GM23248 (cell line): ENCODE measurements around the gene RNF115. TPM values are rescaled to one million over a fixed set of nuclear protein-coding genes. Genes with fewer than 3 reads are reported as not detected.
A peak's percentile ranks its signal among the peaks of the same experiment; 100 is the strongest.

Experiments used
- DNase-seq: peaks from one replicate; pipeline ENCODE4 v3.0.0-alpha.2; 2015
- H2AFZ ChIP-seq: fragments of 200-600 bp; sonication (generic); 2 replicates; pipeline ENCODE4 v1.6.1; 2016; ENCODE audit warnings: antibody characterized with exemption
- H3F3A ChIP-seq: fragments of 200-600 bp; sonication (generic); 2 replicates; pipeline ENCODE4 v1.6.1; 2016; ENCODE audit warnings: mild to moderate bottlenecking, antibody characterized with exemption, mixed run types; ENCODE audit not compliant: insufficient read depth
- H3K27ac ChIP-seq: fragments of 200-600 bp; sonication (generic); 2 replicates; pipeline ENCODE4 v1.5.1; 2016; ENCODE audit warnings: mild to moderate bottlenecking
- H3K27me3 ChIP-seq: fragments of 200-600 bp; sonication (generic); replicated peaks from 2 replicates; pipeline ENCODE4 v1.6.1; 2016; ENCODE audit warnings: mild to moderate bottlenecking; ENCODE audit not compliant: insufficient read depth
- H3K36me3 ChIP-seq: fragments of 200-600 bp; sonication (generic); 2 replicates; pipeline ENCODE4 v1.6.1; 2016; ENCODE audit warnings: low read depth, mild to moderate bottlenecking
- H3K4me1 ChIP-seq: fragments of 200-600 bp; sonication (generic); 2 replicates; pipeline ENCODE4 v1.6.1; 2016; ENCODE audit warnings: mild to moderate bottlenecking; ENCODE audit not compliant: insufficient read depth
- H3K4me2 ChIP-seq: fragments of 200-600 bp; sonication (generic); one replicate; pipeline ENCODE4 v1.6.1; 2016; ENCODE audit warnings: mild to moderate bottlenecking; ENCODE audit not compliant: unreplicated experiment
- H3K4me3 ChIP-seq: fragments of 200-600 bp; sonication (generic); 2 replicates; pipeline ENCODE4 v1.5.1; 2016; ENCODE audit warnings: mild to moderate bottlenecking
- H3K79me2 ChIP-seq: fragments of 200-600 bp; sonication (generic); 2 replicates; pipeline ENCODE4 v1.6.1; 2016; ENCODE audit warnings: mild to moderate bottlenecking; ENCODE audit not compliant: insufficient read depth
- H3K9ac ChIP-seq: fragments of 200-600 bp; sonication (generic); 2 replicates; pipeline ENCODE4 v1.6.1; 2016; ENCODE audit warnings: mild to moderate bottlenecking
- H3K9me2 ChIP-seq: fragments of 200-600 bp; sonication (generic); 2 replicates; pipeline ENCODE4 v1.6.1; 2016; ENCODE audit warnings: mixed run types, mild to moderate bottlenecking, moderate library complexity; ENCODE audit not compliant: insufficient read depth
- H3K9me3 ChIP-seq: fragments of 200-600 bp; sonication (generic); one replicate; pipeline ENCODE4 v1.6.1; 2017; ENCODE audit warnings: low read depth
- H4K20me1 ChIP-seq: fragments of 200-600 bp; sonication (generic); 2 replicates; pipeline ENCODE4 v1.6.0; 2016; ENCODE audit not compliant: insufficient read depth
- EZH2 ChIP-seq: fragments of 200-600 bp; sonication (generic); IDR thresholded peaks from 2 replicates; pipeline ENCODE4 v1.6.1; 2018; ENCODE audit warnings: antibody characterized with exemption, mild to moderate bottlenecking; ENCODE audit not compliant: insufficient read depth, poor library complexity, severe bottlenecking
- EZH2phosphoT487 ChIP-seq: fragments of 200-600 bp; sonication (generic); IDR thresholded peaks from 2 replicates; pipeline ENCODE4 v1.6.1; 2018; ENCODE audit warnings: antibody characterized with exemption, moderate library complexity, mild to moderate bottlenecking, low read depth; ENCODE audit not compliant: insufficient read depth
- WGBS, 2 experiments: methylation state at CpG; one replicate each; pipeline ENCODE4 v1.1.6; 2015 to 2017; ENCODE audit warnings: low lambda C conversion rate in 2 of 2, low coverage in 1 of 2; ENCODE audit errors: missing lambda C conversion rate in 2 of 2; 5-methylcytosine and 5-hydroxymethylcytosine counted together
- in situ Hi-C: fragments of 300-500 bp; cut with MboI; formaldehyde crosslinking; loops from 2 replicates; pipeline ENCODE4 v1.15.0; 2020
- polyA plus RNA-seq: library from polyadenylated mRNA; unstranded; fragments of >200 nt; fragmentation: Nextera tagmentation; extraction: Ambion mirVana; gene quantifications from 2 replicates; pipeline ENCODE4 v1.2.1, GENCODE V29; 2016
- total RNA-seq: library from RNA; depleted of rRNA; stranded (reverse); fragments of >200 nt; shearing (Covaris generic); gene quantifications from 2 replicates; pipeline ENCODE4 v1.2.3, GENCODE V29; 2014

RNF115 gene
- total and polyA plus RNA-seq, 2 experiments from 2014 or later, result 14.2 to 14.5 TPM

DNA sequence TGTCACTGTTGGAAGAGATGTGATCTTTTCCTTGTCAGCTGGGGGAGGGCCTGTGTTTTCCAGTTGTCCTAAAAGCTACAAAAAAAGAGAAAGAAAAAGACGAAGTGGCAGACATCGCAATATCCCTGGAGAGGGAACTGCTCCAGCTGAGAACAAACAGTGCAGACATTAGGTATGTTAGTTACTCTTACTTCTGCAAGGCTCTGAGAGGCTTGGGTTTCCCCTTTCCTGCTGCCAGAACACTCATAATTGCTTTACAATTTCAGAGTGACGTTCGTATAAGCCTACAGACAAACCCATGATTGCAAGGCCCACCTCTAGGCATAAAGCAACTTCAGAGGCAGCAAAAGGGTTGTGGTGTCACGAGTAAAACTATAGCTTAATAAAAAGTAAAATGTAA, 73.5 kb downstream of the RNF115 start:
- Histone ChIP-seq H3K9me2 (no peaks in the 10 kb centered on the region), H3K79me2 (peaks cover 26% of the 10 kb centered on the region), H3K9ac (no peak overlapping the region), H3K4me1 (peaks cover 32% of the 10 kb centered on the region), H3K4me3 (no peak overlapping the region), H3K27me3 (no peaks in the 10 kb centered on the region), H4K20me1 (no peaks in the 10 kb centered on the region), H2AFZ (no peak overlapping the region), H3F3A (peaks cover 40% of the 10 kb centered on the region), H3K9me3 (no peaks in the 10 kb centered on the region), H3K4me2 (peak overlapping the region; percentile 49), H3K36me3 (peaks cover 35% of the 10 kb centered on the region), H3K27ac (peak overlapping the region; percentile 76)
- 97 to 99% methylated on average over 5 of the region's 5 CpGs for WGBS, 2 experiments
- TF ChIP-seq EZH2phosphoT487, result no peak
- in situ Hi-C loops, result loop anchor here (10.0 kb wide), 1 partner anchor 104 kb away; the partner anchor contains the start of gene PIAS3
- DNase-seq, result no peak

DNA sequence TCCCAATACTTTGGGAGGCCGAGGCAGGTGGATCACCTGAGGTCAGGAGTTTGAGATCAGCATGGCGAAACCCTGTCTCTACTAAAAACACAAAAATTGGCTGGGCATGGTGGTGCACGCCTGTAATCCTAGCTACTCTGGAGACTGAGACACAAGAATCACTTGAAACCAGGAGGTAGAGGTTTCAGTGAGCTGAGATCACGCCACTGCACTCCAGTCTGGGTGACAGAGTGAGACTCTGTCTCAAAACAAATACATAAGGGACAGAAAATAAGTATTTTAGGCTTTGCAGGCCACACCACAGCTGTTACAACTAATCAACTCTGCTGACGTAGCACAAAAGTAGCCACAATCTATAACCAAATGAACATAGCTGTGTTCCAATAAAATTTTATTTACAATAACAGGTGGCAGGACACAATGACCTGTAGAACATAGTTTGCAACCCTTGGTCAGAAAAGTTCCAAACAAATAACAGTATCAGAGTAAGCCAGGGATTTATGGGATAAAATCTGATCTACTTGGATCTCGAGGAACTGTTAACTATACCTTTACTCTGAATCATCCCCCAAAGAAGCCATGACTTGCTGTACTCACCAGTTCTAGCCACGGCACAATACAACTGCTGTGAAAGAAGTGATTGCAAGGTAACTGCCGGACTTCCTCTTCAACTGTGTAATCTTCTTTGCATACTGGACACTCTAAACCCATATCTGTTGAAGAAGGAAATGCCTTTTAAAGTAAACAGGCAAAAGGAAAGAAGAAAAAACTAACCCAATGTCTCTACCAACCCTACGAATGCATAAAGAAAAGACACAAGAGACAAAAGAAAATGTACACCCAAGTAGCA, 76.3 kb downstream of the RNF115 start:
- H3K36me3 ChIP-seq, result peaks cover 46% of the 10 kb centered on the region
- no peak overlapping the region for H3K27ac ChIP-seq
- no peaks in the 10 kb centered on the region for H3K27me3 ChIP-seq
- peaks cover 27% of the 10 kb centered on the region for H3K4me1 ChIP-seq
- H3K79me2 ChIP-seq, result no peaks in the 10 kb centered on the region
- H3K4me2 ChIP-seq, result no peak overlapping the region
- H3K9ac ChIP-seq, result no peak overlapping the region
- H3F3A ChIP-seq, result peaks cover 28% of the 10 kb centered on the region
- no peaks in the 10 kb centered on the region for H4K20me1 ChIP-seq
- 97% methylated on average over 9 of the region's 9 CpGs for WGBS, 2 experiments
- H3K9me2 ChIP-seq, result no peaks in the 10 kb centered on the region
- no peak overlapping the region for H3K4me3 ChIP-seq
- H2AFZ ChIP-seq, result no peak overlapping the region
- no peaks in the 10 kb centered on the region for H3K9me3 ChIP-seq
- DNase-seq, result no peak
- in situ Hi-C loops, result no loop called here
- no peak for TF ChIP-seq EZH2phosphoT487
- TF ChIP-seq EZH2, result no peak

DNA sequence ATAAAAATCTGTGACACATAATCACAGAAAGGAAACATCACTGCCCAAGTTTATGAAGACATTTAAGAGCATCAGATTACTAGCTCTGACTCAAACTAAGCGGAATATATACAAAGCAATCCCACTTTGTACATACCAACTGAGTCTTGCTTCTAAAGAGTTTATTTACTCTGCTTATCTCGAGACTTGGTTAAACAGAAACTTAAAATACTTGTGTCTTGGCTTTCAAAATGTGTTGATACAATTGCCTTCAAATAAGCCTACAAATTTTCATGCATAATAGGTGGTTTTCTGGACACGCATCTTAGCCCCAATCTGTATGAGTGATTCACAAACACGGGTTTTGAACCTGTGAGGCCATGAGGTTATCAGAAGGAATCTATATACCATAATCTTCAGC, 83.6 kb downstream of the RNF115 start:
- Histone ChIP-seq H3K27me3 (no peaks in the 10 kb centered on the region), H3K27ac (no peak overlapping the region), H3K4me3 (no peak overlapping the region), H3K79me2 (no peaks in the 10 kb centered on the region), H2AFZ (no peak overlapping the region), H3K9ac (no peak overlapping the region), H3K4me1 (no peaks in the 10 kb centered on the region; the same call in 1 of the 2 replicates), H3K9me3 (no peaks in the 10 kb centered on the region), H3K4me2 (no peak overlapping the region), H3F3A (0 out of 2 replicates have a peak, but pooled peaks cover 15% of the 10 kb centered on the region), H4K20me1 (no peaks in the 10 kb centered on the region), H3K9me2 (no peaks in the 10 kb centered on the region), H3K36me3 (peaks cover 19% of the 10 kb centered on the region)
- WGBS, 2 experiments, result 83 to 86% methylated on average over 4 of the region's 4 CpGs
- in situ Hi-C loops, result no loop called here
- TF ChIP-seq EZH2phosphoT487 (no peak), EZH2 (no peak)
- peak; percentile 46 for DNase-seq

DNA sequence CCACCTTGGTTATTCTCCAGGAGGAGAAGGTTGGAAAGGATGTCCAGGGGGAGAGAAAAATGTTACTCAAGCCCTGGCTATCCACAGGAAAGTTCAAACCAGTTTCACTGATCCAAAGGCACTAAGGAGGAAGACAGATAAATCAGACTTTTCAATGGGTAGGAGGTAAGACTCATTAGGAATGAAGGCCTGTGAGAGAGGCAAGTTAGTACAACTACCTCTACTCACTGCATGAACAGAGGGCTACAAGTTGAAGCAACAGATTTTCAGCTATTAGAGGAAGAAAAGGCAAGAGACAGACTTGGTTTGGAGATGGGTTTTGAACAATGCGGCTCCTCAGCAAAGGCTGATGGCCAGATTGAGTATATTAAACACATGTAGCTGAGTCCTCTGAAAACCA, 87.7 kb downstream of the RNF115 start:
- Histone ChIP-seq H3K4me3 (no peak overlapping the region), H3F3A (0 out of 2 replicates have a peak, but pooled peaks cover 12% of the 10 kb centered on the region), H3K9me2 (no peaks in the 10 kb centered on the region), H2AFZ (no peak overlapping the region), H3K36me3 (0 out of 2 replicates have a peak, but pooled peaks cover 2% of the 10 kb centered on the region), H3K9me3 (no peaks in the 10 kb centered on the region), H4K20me1 (no peaks in the 10 kb centered on the region), H3K79me2 (no peaks in the 10 kb centered on the region), H3K4me1 (peaks cover 3% of the 10 kb centered on the region; the same call in 1 of the 2 replicates), H3K27me3 (no peaks in the 10 kb centered on the region), H3K9ac (no peak overlapping the region), H3K4me2 (no peak overlapping the region), H3K27ac (no peak overlapping the region)
- in situ Hi-C loops, result no loop called here
- no peak for DNase-seq
- TF ChIP-seq EZH2phosphoT487 (no peak), EZH2 (no peak)
- WGBS, 2 experiments, result 100% methylated on average over 1 of the region's 1 CpG
